GM12864 (cell line): ENCODE measurements around the gene GALK1.

ENCODE experiments used
- DNase-seq: peaks from one replicate; pipeline ENCODE4 v3.0.0-alpha.2; 2011; ENCODE audit warnings: low read depth
- H3K4me3 ChIP-seq: 2 replicates; pipeline ENCODE4 v1.5.1; 2011; ENCODE audit warnings: mild to moderate bottlenecking, low read depth, low read length, control low read depth
- TF ChIP-seq, protein P1 (sequence below): IDR thresholded peaks from 2 replicates; pipeline ENCODE4 v1.5.1; 2011; ENCODE audit warnings: low read depth, mild to moderate bottlenecking, moderate library complexity, low read length, control low read depth, inconsistent platforms; ENCODE audit errors: missing control alignments

GALK1 gene

GRCh38 chr17:75755990-75756389 is 9.0 kb downstream of the GALK1 start:
- TF ChIP-seq, protein P1, sequence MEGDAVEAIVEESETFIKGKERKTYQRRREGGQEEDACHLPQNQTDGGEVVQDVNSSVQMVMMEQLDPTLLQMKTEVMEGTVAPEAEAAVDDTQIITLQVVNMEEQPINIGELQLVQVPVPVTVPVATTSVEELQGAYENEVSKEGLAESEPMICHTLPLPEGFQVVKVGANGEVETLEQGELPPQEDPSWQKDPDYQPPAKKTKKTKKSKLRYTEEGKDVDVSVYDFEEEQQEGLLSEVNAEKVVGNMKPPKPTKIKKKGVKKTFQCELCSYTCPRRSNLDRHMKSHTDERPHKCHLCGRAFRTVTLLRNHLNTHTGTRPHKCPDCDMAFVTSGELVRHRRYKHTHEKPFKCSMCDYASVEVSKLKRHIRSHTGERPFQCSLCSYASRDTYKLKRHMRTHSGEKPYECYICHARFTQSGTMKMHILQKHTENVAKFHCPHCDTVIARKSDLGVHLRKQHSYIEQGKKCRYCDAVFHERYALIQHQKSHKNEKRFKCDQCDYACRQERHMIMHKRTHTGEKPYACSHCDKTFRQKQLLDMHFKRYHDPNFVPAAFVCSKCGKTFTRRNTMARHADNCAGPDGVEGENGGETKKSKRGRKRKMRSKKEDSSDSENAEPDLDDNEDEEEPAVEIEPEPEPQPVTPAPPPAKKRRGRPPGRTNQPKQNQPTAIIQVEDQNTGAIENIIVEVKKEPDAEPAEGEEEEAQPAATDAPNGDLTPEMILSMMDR = no peak
- no peak overlapping the region for H3K4me3 ChIP-seq
- no peak for DNase-seq

GRCh38 chr17:75755205-75755901 is 9.6 kb downstream of the GALK1 start:
- no peak overlapping the region for H3K4me3 ChIP-seq
- no peak for DNase-seq
- TF ChIP-seq, protein P1 = no peak

GRCh38 chr17:75754378-75755204 is 10.4 kb downstream of the GALK1 start:
- TF ChIP-seq, protein P1 = no peak

DNA sequence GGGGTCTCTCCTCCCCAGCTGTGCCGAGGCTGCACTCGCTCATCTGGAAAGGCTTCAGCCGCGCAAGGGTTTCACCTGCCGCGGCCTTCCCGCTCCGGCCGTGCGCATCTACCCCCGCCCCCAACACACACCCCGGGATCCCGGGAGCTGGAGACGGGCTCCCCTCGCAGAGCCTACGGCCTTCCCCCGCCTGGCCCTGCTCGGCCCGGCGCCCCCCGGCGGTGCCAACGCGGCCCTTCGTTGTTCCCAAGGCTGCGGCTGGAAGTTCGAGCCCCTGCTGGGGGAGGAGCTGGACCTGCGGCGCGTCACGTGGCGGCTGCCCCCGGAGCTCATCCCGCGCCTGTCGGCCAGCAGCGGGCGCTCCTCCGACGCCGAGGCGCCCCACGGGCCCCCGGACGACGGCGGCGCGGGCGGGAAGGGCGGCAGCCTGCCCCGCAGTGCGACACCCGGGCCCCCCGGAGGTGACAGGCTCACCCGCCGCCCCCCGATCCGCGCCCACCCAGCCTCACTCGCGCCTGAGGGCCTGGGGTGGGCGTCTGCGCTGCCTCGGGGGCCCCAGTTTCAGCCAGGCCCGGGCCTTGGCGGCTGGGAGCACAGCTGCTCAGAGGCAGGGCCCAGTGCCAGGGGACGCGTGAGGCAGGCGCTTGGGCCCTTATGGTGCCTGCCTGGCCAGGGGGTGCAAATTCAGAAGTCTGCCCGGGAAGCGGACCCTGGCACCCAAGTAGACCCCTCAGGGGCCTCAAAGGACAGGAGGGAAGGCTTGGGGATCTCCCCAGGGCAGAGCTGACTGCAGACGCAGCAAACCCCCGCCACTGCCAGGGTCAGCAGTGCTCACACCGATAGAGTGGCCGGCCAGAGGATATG is 11.2 kb downstream of the GALK1 start:
- no peak for DNase-seq
- peak overlapping the region; percentile 57 for H3K4me3 ChIP-seq
- TF ChIP-seq, protein P1 = peak; percentile 67

More at GRCh38 chr17:75754378-75755204, 10.4 kb downstream of the GALK1 start:
- no peak overlapping the region for H3K4me3 ChIP-seq
- no peak for DNase-seq

DNA sequence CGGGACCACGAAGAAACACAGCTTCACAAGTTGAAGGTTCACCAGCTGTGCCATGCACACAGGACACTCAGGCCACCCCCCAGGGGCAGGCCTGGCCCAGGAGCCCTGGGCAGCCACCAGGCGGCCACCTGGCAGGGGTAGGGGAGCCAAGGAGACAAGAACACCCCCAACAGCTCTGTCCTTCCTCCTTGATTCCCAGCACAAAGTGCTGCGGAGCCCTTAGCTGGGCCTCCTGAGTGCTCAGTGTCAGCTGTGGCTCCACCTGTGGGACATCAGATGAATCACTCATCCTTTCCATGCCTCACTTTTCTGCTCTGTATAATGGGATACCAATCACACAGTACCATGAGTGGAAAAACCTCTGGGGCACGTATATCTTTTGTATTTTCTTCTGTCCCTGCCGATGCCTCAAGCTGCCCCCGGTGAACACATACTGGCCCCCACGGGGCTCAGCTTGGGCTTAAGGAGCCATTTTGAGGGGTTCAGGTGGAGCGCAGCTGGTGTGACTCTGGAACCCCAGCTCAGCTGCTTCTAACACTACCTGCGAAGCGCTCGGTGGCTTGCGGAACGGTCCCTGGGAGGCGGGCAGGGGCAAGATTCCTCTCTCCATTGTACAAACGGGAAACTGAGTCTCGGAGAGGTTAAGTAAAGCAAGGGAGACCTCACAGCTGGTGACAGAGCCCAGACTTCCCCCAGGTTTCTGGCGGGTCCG is 12.0 kb downstream of the GALK1 start:
- no peak for DNase-seq
- TF ChIP-seq, protein P1 = peak; percentile 58
- H3K4me3 ChIP-seq = peak overlapping the region; percentile 57

GRCh38 chr17:75752405-75752709 is 12.6 kb downstream of the GALK1 start:
- no peak overlapping the region for H3K4me3 ChIP-seq
- DNase-seq = no peak
- TF ChIP-seq, protein P1 = no peak
